Mononuclear cell (primary cell): ENCODE data around the gene SNTA1. TPM values are rescaled to one million over a fixed set of nuclear protein-coding genes. Genes with fewer than 3 reads are reported as not detected.
"Not testable (repeated sequence)": the region's sequence is repeated elsewhere in the genome, so short reads cannot be mapped to it uniquely, and the experiment has no call there.

ENCODE experiments used
- H3K27me3 ChIP-seq: 2 replicates; pipeline ENCODE4 v1.6.0; 2011; ENCODE audit warnings: low read length, control low read depth; ENCODE audit not compliant: insufficient read depth
- H3K4me1 ChIP-seq: 2 replicates; pipeline ENCODE4 v1.5.1; 2011; ENCODE audit warnings: mild to moderate bottlenecking, low read length, control low read depth; ENCODE audit not compliant: insufficient read depth
- H3K4me3 ChIP-seq: 2 replicates; pipeline ENCODE4 v1.5.1; 2011; ENCODE audit warnings: mild to moderate bottlenecking, low read length, moderate library complexity
- H3K9me3 ChIP-seq: 2 replicates; pipeline ENCODE4 v1.5.1; 2011; ENCODE audit warnings: low read depth, mild to moderate bottlenecking, control low read depth, low read length
- total RNA-seq: library from RNA; depleted of rRNA; stranded (reverse); fragments of >200 nt; gene quantifications from one replicate; pipeline ENCODE4 v1.2.3, GENCODE V29; 2012

Gene SNTA1
- total RNA-seq, 1 donor, result 2.9 TPM

- H3K27me3 ChIP-seq, result no peaks in the 10 kb centered on the region
- no peak overlapping the region for H3K4me3 ChIP-seq
These were observed 31.4 kb upstream of the SNTA1 start for GRCh38 chr20:33474963-33475362.

GRCh38 chr20:33474097-33474873, 30.7 kb upstream of the SNTA1 start:
- H3K9me3 ChIP-seq, result no peaks in the 10 kb centered on the region
- no peak overlapping the region for H3K4me3 ChIP-seq
- H3K27me3 ChIP-seq, result no peaks in the 10 kb centered on the region
- peaks cover 6% of the 10 kb centered on the region for H3K4me1 ChIP-seq

More at GRCh38 chr20:33474963-33475362, 31.4 kb upstream of the SNTA1 start:
- H3K9me3 ChIP-seq, result no peaks in the 10 kb centered on the region
- peaks cover 6% of the 10 kb centered on the region for H3K4me1 ChIP-seq

- H3K4me3 ChIP-seq, result no peak overlapping the region
- H3K27me3 ChIP-seq, result no peaks in the 10 kb centered on the region
- H3K4me1 ChIP-seq, result peaks cover 6% of the 10 kb centered on the region
- no peaks in the 10 kb centered on the region for H3K9me3 ChIP-seq
These were observed 29.4 kb upstream of the SNTA1 start for GRCh38 chr20:33472868-33473435.

- Histone ChIP-seq H3K9me3 (no peaks in the 10 kb centered on the region), H3K27me3 (no peaks in the 10 kb centered on the region), H3K4me1 (peaks cover 2% of the 10 kb centered on the region), H3K4me3 (no peak overlapping the region)
These were observed 27.3 kb upstream of the SNTA1 start for GRCh38 chr20:33470866-33471265.

- Histone ChIP-seq H3K4me3 (no peak overlapping the region), H3K27me3 (no peaks in the 10 kb centered on the region), H3K9me3 (no peaks in the 10 kb centered on the region), H3K4me1 (peaks cover 6% of the 10 kb centered on the region)
These were observed 26.9 kb upstream of the SNTA1 start for GRCh38 chr20:33470457-33470856.

GRCh38 chr20:33466303-33466646, 22.7 kb upstream of the SNTA1 start:
- Histone ChIP-seq H3K4me3 (no peak overlapping the region), H3K27me3 (no peaks in the 10 kb centered on the region), H3K9me3 (no peaks in the 10 kb centered on the region), H3K4me1 (peaks cover 12% of the 10 kb centered on the region)

- Histone ChIP-seq H3K4me1 (peaks cover 12% of the 10 kb centered on the region), H3K27me3 (no peaks in the 10 kb centered on the region), H3K4me3 (no peak overlapping the region), H3K9me3 (no peaks in the 10 kb centered on the region)
These were observed 22.1 kb upstream of the SNTA1 start for GRCh38 chr20:33465481-33466302.

- H3K4me1 ChIP-seq, result peaks cover 12% of the 10 kb centered on the region
- H3K4me3 ChIP-seq, H3K9me3 ChIP-seq, H3K27me3 ChIP-seq: not testable (repeated sequence)
These were observed 21.2 kb upstream of the SNTA1 start for GRCh38 chr20:33464759-33465158.

GRCh38 chr20:33463332-33464101, 20.0 kb upstream of the SNTA1 start:
- Histone ChIP-seq H3K4me1 (peaks cover 12% of the 10 kb centered on the region), H3K9me3 (no peaks in the 10 kb centered on the region), H3K4me3 (no peak overlapping the region), H3K27me3 (no peaks in the 10 kb centered on the region)

- Histone ChIP-seq H3K4me3 (no peak overlapping the region), H3K4me1 (peaks cover 9% of the 10 kb centered on the region), H3K27me3 (no peaks in the 10 kb centered on the region), H3K9me3 (no peaks in the 10 kb centered on the region)
These were observed 17.1 kb upstream of the SNTA1 start for GRCh38 chr20:33460711-33461110.

- H3K4me1 ChIP-seq, result no peaks in the 10 kb centered on the region
- H3K27me3 ChIP-seq, result no peaks in the 10 kb centered on the region
- H3K9me3 ChIP-seq, result no peaks in the 10 kb centered on the region
- H3K4me3 ChIP-seq, result no peak overlapping the region
These were observed 16.0 kb upstream of the SNTA1 start for GRCh38 chr20:33459599-33459998.

- not testable (repeated sequence) for H3K4me3 ChIP-seq, H3K27me3 ChIP-seq, H3K4me1 ChIP-seq, H3K9me3 ChIP-seq
These were observed 13.5 kb upstream of the SNTA1 start for GRCh38 chr20:33456916-33457642.

GRCh38 chr20:33450867-33451266, 7.3 kb upstream of the SNTA1 start:
- Histone ChIP-seq H3K4me3 (no peak overlapping the region), H3K9me3 (no peaks in the 10 kb centered on the region), H3K27me3 (no peaks in the 10 kb centered on the region), H3K4me1 (no peaks in the 10 kb centered on the region)

- H3K27me3 ChIP-seq, result no peaks in the 10 kb centered on the region
- H3K4me1 ChIP-seq, result peaks cover 16% of the 10 kb centered on the region
- no peak overlapping the region for H3K4me3 ChIP-seq
- H3K9me3 ChIP-seq, result no peaks in the 10 kb centered on the region
These were observed 2.5 kb upstream of the SNTA1 start for GRCh38 chr20:33445881-33446625.
